ENCODE data around the gene RASGRP2. TPM values are rescaled to one million over a fixed set of nuclear protein-coding genes. Genes with fewer than 3 reads are reported as not detected.
A peak's percentile ranks its signal among the peaks of the same experiment; 100 is the strongest.

RASGRP2 gene
- total RNA-seq, 2 donors from 2014 or later: 13.6 to 27.7 TPM

DNA sequence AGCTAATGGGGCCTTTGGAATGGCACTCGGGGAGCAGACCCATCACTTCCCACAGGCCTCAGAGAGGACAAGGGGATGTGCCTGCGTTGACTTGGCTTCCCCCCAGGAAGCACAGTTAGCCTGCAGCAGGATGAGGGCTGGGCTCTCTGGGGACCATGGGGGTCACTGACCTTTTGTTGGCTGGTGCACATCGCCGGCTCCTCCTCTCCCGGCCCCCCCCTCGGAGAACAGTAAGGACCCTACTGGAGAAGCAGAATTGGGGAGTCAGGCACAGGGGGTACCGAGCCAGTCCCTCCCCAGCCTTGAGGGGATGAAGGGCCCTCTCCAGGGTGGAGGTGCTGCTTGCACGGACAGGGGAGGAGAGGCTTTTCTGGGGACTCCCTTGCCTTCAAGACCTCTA, 53.7 kb downstream of the RASGRP2 start:
- peaks cover 10 to 15% of the 10 kb centered on the region in 2 donors for H3K4me1 Mint-ChIP-seq (ENCODE audit: low read depth in 2 of 2)
- no peak overlapping the region for H3K27ac Mint-ChIP-seq
- H3K9me3 Mint-ChIP-seq: no peaks in the 10 kb centered on the region
- ATAC-seq (no peak), DNase-seq (ENCODE audit: low spot score) (no peak)
- H3K36me3 Mint-ChIP-seq: no peaks in the 10 kb centered on the region
- H3K27me3 Mint-ChIP-seq: peaks cover 25 to 33% of the 10 kb centered on the region in 2 donors
- H3K4me3 Mint-ChIP-seq: no peak overlapping the region

DNA sequence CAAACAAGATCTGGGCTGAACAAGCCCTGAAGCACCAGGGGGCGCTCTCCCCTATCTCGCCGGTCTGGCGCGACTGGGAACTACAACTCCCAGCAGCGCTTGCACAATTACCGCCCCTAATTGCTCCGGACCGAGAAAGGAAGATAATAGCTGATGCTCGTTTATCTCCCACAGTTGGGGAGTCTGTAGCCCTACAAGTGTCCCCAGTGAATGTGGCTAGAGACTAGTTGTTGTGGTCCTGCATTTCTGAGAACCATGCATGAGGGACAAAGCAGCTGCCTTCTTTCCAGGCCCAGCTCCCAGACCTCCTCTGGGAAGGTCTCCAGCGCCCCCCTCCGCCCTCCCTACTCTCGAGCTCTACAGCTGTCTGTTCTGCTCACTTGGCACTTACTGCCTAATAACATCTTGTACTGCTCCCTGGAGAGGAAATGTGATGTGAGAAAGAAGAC, 55.4 kb downstream of the RASGRP2 start:
- peak overlapping the region; percentile 25 for H3K4me3 Mint-ChIP-seq
- ATAC-seq: peak; percentile 89 to 91

DNA sequence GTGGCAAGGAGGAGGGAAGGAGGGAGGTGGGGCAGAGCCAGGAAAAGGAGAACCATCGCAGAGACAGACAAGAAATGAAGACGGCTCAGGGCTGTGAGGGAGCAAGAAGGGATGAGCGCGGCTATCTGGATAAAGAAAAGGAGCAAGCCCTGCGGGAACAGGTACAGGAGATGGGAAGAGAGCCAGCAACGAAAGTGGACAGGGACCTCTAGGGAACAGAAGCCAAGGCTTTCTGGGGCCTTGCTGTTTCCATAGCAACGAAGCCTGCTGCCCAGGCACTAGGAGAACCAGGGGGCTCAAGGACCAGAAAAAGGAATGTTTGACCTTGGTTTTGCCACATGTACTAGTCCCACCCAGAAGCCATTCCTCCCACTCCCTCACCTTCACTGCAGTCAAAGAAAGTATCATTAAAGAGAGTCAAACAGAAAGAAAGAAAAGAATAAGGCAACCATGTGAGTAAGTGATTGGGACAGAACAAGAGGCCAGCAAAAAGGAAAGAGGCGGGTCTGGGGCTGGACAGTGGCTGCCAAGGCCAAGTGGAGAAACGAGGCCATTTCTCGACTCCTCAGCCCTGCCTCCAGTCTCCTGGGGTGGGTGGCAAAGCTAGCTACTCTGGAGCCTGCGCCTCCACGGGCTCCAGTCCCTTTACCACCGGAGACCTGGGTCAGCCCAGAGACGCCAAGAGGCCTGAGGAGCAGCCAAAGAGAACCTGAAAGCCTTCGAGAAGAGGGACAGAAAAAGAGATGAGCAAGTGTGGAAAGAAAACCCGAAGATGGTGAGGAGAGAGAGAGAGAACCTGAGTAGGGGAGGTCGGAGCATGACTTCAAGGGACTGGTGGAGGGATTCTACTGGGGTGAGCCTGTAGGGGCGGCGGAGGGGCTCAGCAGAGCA, 56.1 kb downstream of the RASGRP2 start:
- peak overlapping the region in 1 of 2 donors; percentile 16 for H3K27ac Mint-ChIP-seq
- peak overlapping the region; percentile 25 for H3K4me3 Mint-ChIP-seq
- DNase-seq (ENCODE audit: low spot score) (no peak), ATAC-seq (no peak)
- H3K9me3 Mint-ChIP-seq: no peaks in the 10 kb centered on the region
- peaks cover 15 to 16% of the 10 kb centered on the region in 2 donors for H3K4me1 Mint-ChIP-seq (ENCODE audit: low read depth in 2 of 2)
- H3K36me3 Mint-ChIP-seq: no peaks in the 10 kb centered on the region
- H3K27me3 Mint-ChIP-seq: peaks cover 18 to 22% of the 10 kb centered on the region in 2 donors

More for the DNA sequence above, 55.4 kb downstream of the RASGRP2 start:
- Mint-ChIP-seq H3K27ac (no peak overlapping the region), H3K27me3 (peaks cover 25 to 27% of the 10 kb centered on the region in 2 donors), H3K4me1 (ENCODE audit: low read depth in 2 of 2) (peaks cover 15 to 16% of the 10 kb centered on the region in 2 donors), H3K9me3 (no peaks in the 10 kb centered on the region), H3K36me3 (no peaks in the 10 kb centered on the region)
- peak; percentile 86 for DNase-seq (ENCODE audit: low spot score)

DNA sequence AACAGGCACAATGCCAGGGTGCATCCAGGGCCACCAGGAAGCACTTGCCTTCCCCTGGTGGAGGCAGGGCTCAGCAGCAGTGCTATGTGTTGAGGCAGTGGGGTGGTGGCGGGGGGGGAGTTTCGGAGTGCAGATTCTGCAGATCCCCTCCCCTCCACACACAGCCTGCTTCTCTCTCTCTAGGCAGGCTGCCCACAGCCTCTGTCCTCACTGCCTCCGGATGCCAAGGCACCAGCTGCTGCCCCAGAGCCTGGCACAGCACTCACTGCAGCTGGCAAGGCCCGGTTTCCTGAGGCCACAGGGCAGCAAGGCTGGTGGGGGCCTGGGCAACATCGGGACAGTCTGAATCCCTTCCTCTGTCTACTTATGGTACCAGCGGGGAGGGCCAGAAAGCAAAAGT, 56.7 kb downstream of the RASGRP2 start:
- H3K27ac Mint-ChIP-seq: peak overlapping the region; percentile 16 to 63
- peaks cover 12 to 16% of the 10 kb centered on the region in 2 donors for H3K27me3 Mint-ChIP-seq
- DNase-seq (ENCODE audit: low spot score): no peak
- peaks cover 15 to 16% of the 10 kb centered on the region in 2 donors for H3K4me1 Mint-ChIP-seq (ENCODE audit: low read depth in 2 of 2)
- H3K36me3 Mint-ChIP-seq: no peaks in the 10 kb centered on the region
- H3K9me3 Mint-ChIP-seq: no peaks in the 10 kb centered on the region
- no peak overlapping the region for H3K4me3 Mint-ChIP-seq
- no peak for ATAC-seq

DNA sequence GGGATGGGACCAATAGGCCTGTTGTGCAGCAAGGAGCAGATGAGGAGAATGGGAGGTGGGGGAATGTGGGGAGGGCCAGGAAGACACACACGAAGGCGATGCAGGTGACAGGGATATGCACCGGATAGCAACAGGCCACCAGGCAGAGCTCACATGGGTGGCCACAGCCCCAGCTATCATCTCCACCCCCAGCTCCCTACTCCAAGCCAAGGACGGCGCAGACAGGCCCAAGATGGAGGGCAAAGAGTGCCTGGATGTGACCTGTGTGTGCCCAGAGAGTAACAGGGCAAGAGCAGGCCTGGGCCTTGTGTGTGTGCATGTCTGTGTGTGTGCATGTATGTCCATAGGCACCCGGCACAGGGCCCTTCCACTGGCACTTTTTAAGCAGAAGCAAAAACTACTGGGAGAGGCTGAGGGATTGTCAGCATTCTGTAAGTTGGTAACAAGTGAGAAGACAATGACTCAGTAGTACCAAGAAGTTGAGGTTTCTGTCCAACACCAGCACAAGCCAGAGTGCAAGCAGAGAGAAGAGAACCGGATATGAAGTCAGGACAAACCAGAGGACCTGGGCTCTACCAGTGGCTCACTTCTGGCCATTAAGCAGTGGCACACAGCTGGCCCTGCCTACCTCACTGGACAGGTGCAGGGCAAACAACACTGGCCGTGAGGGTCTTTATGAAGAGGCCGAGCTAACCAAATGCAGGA, 57.3 kb downstream of the RASGRP2 start:
- peak; percentile 61 to 71 for ATAC-seq
- peak overlapping the region; percentile 37 to 63 for H3K27ac Mint-ChIP-seq
- H3K4me3 Mint-ChIP-seq: peak overlapping the region; percentile 44
- H3K36me3 Mint-ChIP-seq: no peaks in the 10 kb centered on the region
- no peaks in the 10 kb centered on the region for H3K9me3 Mint-ChIP-seq
- peaks cover 15 to 16% of the 10 kb centered on the region in 2 donors for H3K4me1 Mint-ChIP-seq (ENCODE audit: low read depth in 2 of 2)
- DNase-seq (ENCODE audit: low spot score): no peak
- H3K27me3 Mint-ChIP-seq: peaks cover 6 to 10% of the 10 kb centered on the region in 2 donors

DNA sequence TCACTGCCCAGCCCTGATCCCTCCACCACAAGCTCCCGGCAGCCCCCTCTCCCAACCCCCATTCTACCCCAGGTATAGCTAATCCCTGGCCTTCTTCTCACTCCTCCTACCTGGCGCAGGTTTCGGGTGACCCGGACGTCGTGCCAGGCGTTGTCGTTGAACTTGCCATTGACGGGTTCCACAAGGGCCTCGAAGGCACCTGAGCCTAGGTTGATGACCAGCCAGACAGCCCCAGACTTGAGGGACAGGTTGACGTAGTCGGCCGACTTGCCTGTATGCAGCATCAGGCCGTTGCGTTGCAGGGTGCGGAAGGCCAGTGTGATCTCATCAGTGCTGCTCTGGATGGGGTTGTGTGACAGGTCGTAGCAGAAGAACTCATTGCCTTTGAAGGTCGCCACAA, 58.4 kb downstream of the RASGRP2 start:
- DNase-seq (ENCODE audit: low spot score) (no peak), ATAC-seq (no peak)
- Mint-ChIP-seq H3K4me3 (no peak overlapping the region), H3K36me3 (no peaks in the 10 kb centered on the region), H3K4me1 (ENCODE audit: low read depth in 2 of 2) (peaks cover 15 to 16% of the 10 kb centered on the region in 2 donors), H3K9me3 (no peaks in the 10 kb centered on the region), H3K27me3 (peaks cover 4 to 13% of the 10 kb centered on the region in 2 donors), H3K27ac (no peak overlapping the region)

DNA sequence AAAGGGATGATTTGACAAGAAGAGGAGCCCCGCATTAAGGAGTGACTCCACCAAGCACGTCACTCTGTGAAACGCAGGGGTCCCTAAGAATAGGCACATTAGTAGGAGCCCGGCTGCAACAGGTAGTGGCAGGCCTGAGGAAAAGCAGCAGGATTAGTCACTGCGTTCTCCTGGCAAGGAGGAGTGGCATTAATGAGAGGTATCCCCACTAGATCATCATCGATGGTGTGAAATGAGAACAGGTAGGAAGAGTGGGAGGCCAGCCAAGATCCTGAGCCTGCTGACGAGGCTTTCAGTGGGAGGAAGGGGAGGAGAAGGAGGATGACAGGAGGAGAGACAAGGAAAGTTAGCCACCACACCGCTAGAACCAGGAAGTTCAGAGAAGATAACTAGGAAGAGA, 59.6 kb downstream of the RASGRP2 start:
- no peak overlapping the region for H3K4me3 Mint-ChIP-seq
- no peaks in the 10 kb centered on the region for H3K9me3 Mint-ChIP-seq
- H3K36me3 Mint-ChIP-seq: no peaks in the 10 kb centered on the region
- no peak overlapping the region for H3K27ac Mint-ChIP-seq
- H3K27me3 Mint-ChIP-seq: peaks cover 4 to 13% of the 10 kb centered on the region in 2 donors
- DNase-seq (ENCODE audit: low spot score) (no peak), ATAC-seq (no peak)
- H3K4me1 Mint-ChIP-seq (ENCODE audit: low read depth in 2 of 2): peaks cover 15 to 16% of the 10 kb centered on the region in 2 donors

DNA sequence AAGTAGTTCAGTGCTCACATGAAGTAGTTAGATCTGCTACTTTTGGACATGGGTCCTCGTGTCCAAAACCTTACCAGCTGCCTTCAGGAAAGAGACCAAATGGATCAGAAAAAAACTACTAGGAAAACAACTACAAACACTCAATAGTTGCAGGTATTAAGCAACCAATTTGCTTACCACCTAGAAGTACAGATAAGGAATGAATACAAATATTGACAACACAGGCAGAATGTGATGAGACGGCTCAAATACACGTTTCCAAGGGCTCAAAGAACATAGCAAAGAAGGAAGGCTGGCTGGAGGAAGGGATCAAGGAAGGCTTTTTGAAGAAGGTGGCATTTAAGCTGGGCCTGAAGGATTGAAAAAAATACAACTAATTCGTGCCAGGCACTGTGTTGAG, 62.8 kb downstream of the RASGRP2 start:
- ATAC-seq: no peak
- no peaks in the 10 kb centered on the region for H3K36me3 Mint-ChIP-seq
- H3K4me1 Mint-ChIP-seq (ENCODE audit: low read depth in 2 of 2): peaks cover 0 to 7% of the 10 kb centered on the region in 2 donors
- H3K4me3 Mint-ChIP-seq: no peak overlapping the region
- peaks cover 22 to 39% of the 10 kb centered on the region in 2 donors for H3K27me3 Mint-ChIP-seq
- no peaks in the 10 kb centered on the region for H3K9me3 Mint-ChIP-seq
- no peak overlapping the region for H3K27ac Mint-ChIP-seq
- no peak for DNase-seq (ENCODE audit: low spot score)

DNA sequence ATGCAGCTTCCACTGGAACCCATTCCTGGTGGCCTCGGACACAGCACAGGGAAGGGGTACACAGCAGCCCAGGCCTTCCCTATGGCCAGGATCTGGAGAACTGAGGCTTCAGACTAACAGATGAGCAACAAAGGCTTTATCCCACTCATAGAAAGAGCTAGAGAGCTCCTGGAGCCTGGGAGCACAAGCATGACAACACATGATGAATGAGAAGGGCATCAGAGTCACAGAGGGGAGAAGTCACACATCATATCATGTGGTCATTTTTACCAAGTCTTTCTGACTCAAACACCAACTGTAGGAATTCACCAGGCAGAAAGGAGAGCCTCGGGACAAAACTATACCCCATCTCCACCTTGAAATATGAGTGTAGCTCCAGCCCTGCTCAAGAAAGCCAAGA, 64.1 kb downstream of the RASGRP2 start:
- H3K36me3 Mint-ChIP-seq: no peaks in the 10 kb centered on the region

DNA sequence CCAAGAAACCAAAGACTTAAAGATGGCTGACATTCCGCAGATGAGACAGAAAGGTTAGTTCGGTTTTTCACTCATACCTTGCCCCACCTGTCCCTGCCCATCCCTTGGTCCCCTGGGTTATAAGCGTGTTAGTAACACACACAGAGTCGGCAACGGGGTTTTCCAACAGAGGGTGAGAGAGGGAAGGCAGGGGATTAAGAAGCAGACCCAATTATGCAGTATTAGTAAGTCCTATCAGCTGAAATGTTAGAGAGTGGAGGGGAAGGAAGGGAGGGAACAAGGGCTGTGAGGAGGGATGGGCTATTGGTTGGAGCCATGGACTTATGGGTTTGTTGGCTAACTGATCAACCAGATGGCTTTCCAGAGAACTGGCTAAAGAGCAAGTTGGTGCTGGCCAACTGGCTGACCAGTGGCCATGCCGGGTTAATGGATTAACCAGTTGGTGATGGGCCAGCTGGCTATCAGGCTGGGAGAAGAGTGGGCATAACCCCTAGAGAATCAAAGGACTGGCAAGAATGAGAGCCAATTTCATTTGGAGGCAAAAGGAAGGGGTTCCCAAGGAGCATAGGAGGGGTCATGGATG, 66.4 kb downstream of the RASGRP2 start:
- no peak overlapping the region for H3K4me3 Mint-ChIP-seq
- no peak overlapping the region for H3K27ac Mint-ChIP-seq
- ATAC-seq (no peak), DNase-seq (ENCODE audit: low spot score) (no peak)
- H3K27me3 Mint-ChIP-seq: peaks cover 25 to 41% of the 10 kb centered on the region in 2 donors
- peaks cover 5 to 6% of the 10 kb centered on the region in 2 donors for H3K4me1 Mint-ChIP-seq (ENCODE audit: low read depth in 2 of 2)
- no peaks in the 10 kb centered on the region for H3K9me3 Mint-ChIP-seq
- H3K36me3 Mint-ChIP-seq: no peaks in the 10 kb centered on the region

More for the DNA sequence above, 64.1 kb downstream of the RASGRP2 start:
- Mint-ChIP-seq H3K4me1 (ENCODE audit: low read depth in 2 of 2) (peaks cover 5 to 13% of the 10 kb centered on the region in 2 donors), H3K27me3 (peaks cover 27 to 47% of the 10 kb centered on the region in 2 donors), H3K4me3 (no peak overlapping the region), H3K9me3 (no peaks in the 10 kb centered on the region), H3K27ac (no peak overlapping the region)
- DNase-seq (ENCODE audit: low spot score): no peak
- ATAC-seq: peak in 1 of 2 donors; percentile 15

Other genes starting within 250 kb of the RASGRP2 start
- not detected for gene SLC22A11, start 188.2 kb downstream of the RASGRP2 start, total RNA-seq
- not detected for gene SLC22A12, start 152.9 kb downstream of the RASGRP2 start, total RNA-seq
- 1 to 10 TPM in 1 of 2 donors, under 1 TPM in 1; 0.74 to 1.3 TPM for gene NRXN2, start 20.9 kb downstream of the RASGRP2 start, total RNA-seq
- 1 to 10 TPM; 4.7 to 5.6 TPM for gene PYGM, start 15.8 kb upstream of the RASGRP2 start, total RNA-seq
- gene SF1, start 34.4 kb upstream of the RASGRP2 start, total RNA-seq: 100 to 1,000 TPM; 376 to 425 TPM
- gene MAP4K2, start 59.1 kb upstream of the RASGRP2 start, total RNA-seq: 10 to 100 TPM; 17.6 to 47.1 TPM
- gene MEN1, start 66.4 kb upstream of the RASGRP2 start, total RNA-seq: 10 to 100 TPM; 32.6 to 53.5 TPM
- 1 to 10 TPM in 1 of 2 donors, under 1 TPM in 1; 0.59 to 1.9 TPM for gene CDC42BPG, start 100.5 kb upstream of the RASGRP2 start, total RNA-seq
- gene EHD1, start 134.5 kb upstream of the RASGRP2 start, total RNA-seq: 100 to 1,000 TPM; 202 to 235 TPM
- 10 to 100 TPM; 24.1 to 31.9 TPM for gene ATG2A, start 173.1 kb upstream of the RASGRP2 start, total RNA-seq
- gene PPP2R5B, start 180.5 kb upstream of the RASGRP2 start, total RNA-seq: 10 to 100 TPM; 32.6 to 35.6 TPM
- gene GPHA2, start 191.8 kb upstream of the RASGRP2 start, total RNA-seq: not detected
- gene MAJIN, start 228.0 kb upstream of the RASGRP2 start, total RNA-seq: not detected